A549 (cell line): Measurements from ENCODE around the gene F9. TPM values are rescaled to one million over a fixed set of nuclear protein-coding genes. Genes with fewer than 3 reads are reported as not detected.
A peak's percentile ranks its signal among the peaks of the same experiment; 100 is the strongest.

Experiments used
- ATAC-seq, 2 experiments: fragments of 200-7000 bp in 1 of 2; fragments of >200 bp in 1 of 2; cut with Nextera tagmentation in 1 of 2; cut with Tn5 transposase in 1 of 2; 3 replicates each; pipeline versions ENCODE4 v1.8.0 to v1.9.1; 2018 to 2020; ENCODE audit warnings: mild to moderate bottlenecking in 1 of 2, moderate library complexity in 1 of 2
- CTCF ChIA-PET: fragments of 300-600 bp; sonication (Branson Sonifier 250); formaldehyde crosslinking; extraction: SDS; loops from one replicate; lab custom pipeline; 2021; ENCODE audit warnings: antibody characterized with exemption, inconsistent platforms; lab: Yijun Ruan, JAX
- POLR2A ChIA-PET: fragments of 350-600 bp; formaldehyde crosslinking; extraction: SDS; loops from one replicate; lab custom pipeline; 2021; ENCODE audit warnings: antibody characterized with exemption, inconsistent platforms; lab: Yijun Ruan, JAX
- DNase-seq, 2 experiments: peaks; one replicate each; pipeline versions ENCODE4 v3.0.0 to v3.0.0-alpha.2; 2011 to 2016; ENCODE audit warnings: low read depth in 1 of 2, low spot score in 1 of 2
- FAIRE-seq: peaks from 2 replicates; lab custom pipeline; 2011; peaks lifted over from hg19 to GRCh38; lab: Jason Lieb, UNC
- H3K27ac ChIP-seq, 2 experiments: fragments of >200 bp; sonication (Bioruptor Twin); formaldehyde crosslinking; 3 replicates each; pipeline ENCODE4 v1.5.1; 2016 to 2017
- H3K4me1 ChIP-seq: fragments of >200 bp; sonication (Bioruptor Twin); formaldehyde crosslinking; 3 replicates; pipeline ENCODE4 v1.6.1; 2016
- H3K4me2 ChIP-seq: fragments of >200 bp; sonication (Bioruptor Twin); formaldehyde crosslinking; 3 replicates; pipeline ENCODE4 v1.6.1; 2016
- H3K4me3 ChIP-seq: fragments of >200 bp; sonication (Bioruptor Twin); formaldehyde crosslinking; 3 replicates; pipeline ENCODE4 v1.5.1; 2016
- H3K9me3 ChIP-seq: fragments of >200 bp; sonication (Bioruptor Twin); formaldehyde crosslinking; 3 replicates; pipeline ENCODE4 v1.6.1; 2016
- BHLHE40 ChIP-seq: IDR thresholded peaks from 2 replicates; pipeline ENCODE4 v1.6.1; 2012; ENCODE audit warnings: low read depth, low read length, inconsistent platforms
- CBX8 ChIP-seq: fragments of 200-600 bp; sonication (generic); IDR thresholded peaks from 2 replicates; pipeline ENCODE4 v1.6.1; 2016
- CEBPB ChIP-seq, 2 experiments: fragments of >200 bp in 1 of 2; sonication (Bioruptor Twin) in 1 of 2; formaldehyde crosslinking in 1 of 2; IDR thresholded peaks; 2 replicates each; pipeline ENCODE4 v1.6.1; 2012 to 2016
- CHD4 ChIP-seq: fragments of 200-600 bp; sonication (generic); IDR thresholded peaks from 2 replicates; pipeline ENCODE4 v1.6.1; 2016; ENCODE audit warnings: antibody characterized with exemption, mild to moderate bottlenecking, borderline replicate concordance
- EHF ChIP-seq: fragments of 250-450 bp; sonication (Bioruptor Pico); IDR thresholded peaks from 2 replicates; pipeline ENCODE4 v1.5.0; 2020; ENCODE audit warnings: mild to moderate bottlenecking
- EP300 ChIP-seq, 2 experiments: fragments of >200 bp; sonication (Bioruptor Twin); formaldehyde crosslinking; IDR thresholded peaks; 2 replicates in 1 of 2; 3 replicates in 1 of 2; pipeline ENCODE4 v1.6.1; 2016 to 2017
- ESRRA ChIP-seq: fragments of 150-350 bp; IDR thresholded peaks from 2 replicates; pipeline ENCODE4 v1.6.1; 2014; ENCODE audit warnings: mild to moderate bottlenecking, low read length, borderline replicate concordance
- FOSL2 ChIP-seq, 2 experiments: fragments of 450-650 bp in 1 of 2; fragments of >200 bp in 1 of 2; sonication (Bioruptor Twin) in 1 of 2; formaldehyde crosslinking; IDR thresholded peaks; 2 replicates each; pipeline versions ENCODE4 v1.5.0 to v1.6.1; 2016 to 2020; ENCODE audit warnings: mild to moderate bottlenecking in 1 of 2, moderate library complexity in 1 of 2
- FOXS1 ChIP-seq: fragments of 250-450 bp; sonication (Bioruptor Pico); IDR thresholded peaks from 2 replicates; pipeline ENCODE4 v1.5.0; 2020; ENCODE audit warnings: mild to moderate bottlenecking, moderate library complexity
- HDAC2 ChIP-seq: fragments of 200-600 bp; sonication (generic); IDR thresholded peaks from 2 replicates; pipeline ENCODE4 v1.6.1; 2016
- HOXB13 ChIP-seq: fragments of 250-450 bp; sonication (Bioruptor Pico); IDR thresholded peaks from 2 replicates; pipeline ENCODE4 v1.5.0; 2020; ENCODE audit warnings: low read depth, mild to moderate bottlenecking, moderate library complexity
- HOXB5 ChIP-seq: fragments of 250-450 bp; sonication (Bioruptor Pico); IDR thresholded peaks from 2 replicates; pipeline ENCODE4 v1.5.0; 2020; ENCODE audit warnings: mild to moderate bottlenecking, moderate library complexity
- JUNB ChIP-seq: fragments of >200 bp; sonication (Bioruptor Twin); formaldehyde crosslinking; IDR thresholded peaks from 2 replicates; pipeline ENCODE4 v1.6.1; 2016
- KDM1A ChIP-seq: fragments of 200-600 bp; sonication (generic); IDR thresholded peaks from 2 replicates; pipeline ENCODE4 v1.6.1; 2016; ENCODE audit warnings: low read depth, mild to moderate bottlenecking
- MAZ ChIP-seq: fragments of 150-350 bp; IDR thresholded peaks from 2 replicates; pipeline ENCODE4 v1.6.1; 2014; ENCODE audit warnings: antibody characterized with exemption, low read depth, low read length, borderline replicate concordance
- MYC ChIP-seq: IDR thresholded peaks from 2 replicates; pipeline ENCODE4 v1.6.1; 2012; ENCODE audit warnings: mild to moderate bottlenecking, inconsistent platforms, low read length, improper control_type of control experiment, borderline replicate concordance
- NFE2L2 ChIP-seq: fragments of 150-350 bp; conservative IDR thresholded peaks from 2 replicates; pipeline ENCODE4 v1.6.1; 2014; ENCODE audit warnings: low read length
- PHF8 ChIP-seq: fragments of 200-600 bp; sonication (generic); IDR thresholded peaks from 2 replicates; pipeline ENCODE4 v1.6.1; 2016; ENCODE audit warnings: low read depth, mild to moderate bottlenecking, antibody characterized with exemption, moderate library complexity, borderline replicate concordance
- POLR2A ChIP-seq: IDR thresholded peaks from 2 replicates; pipeline ENCODE4 v1.6.1; 2012; ENCODE audit warnings: mild to moderate bottlenecking, low read length
- RAD21 ChIP-seq, 2 experiments: fragments of >200 bp in 1 of 2; sonication (Bioruptor Twin) in 1 of 2; formaldehyde crosslinking in 1 of 2; IDR thresholded peaks in 1 of 2; conservative IDR thresholded peaks in 1 of 2; 2 replicates in 1 of 2; 3 replicates in 1 of 2; pipeline ENCODE4 v1.6.1; 2012 to 2018; ENCODE audit warnings: inconsistent platforms in 1 of 2
- RARB ChIP-seq: fragments of 250-450 bp; sonication (Bioruptor Pico); IDR thresholded peaks from 2 replicates; pipeline ENCODE4 v1.8.0; 2021; ENCODE audit warnings: mild to moderate bottlenecking, moderate library complexity
- RFX5 ChIP-seq: fragments of 450-650 bp; IDR thresholded peaks from 2 replicates; pipeline ENCODE4 v1.7.1; 2014; ENCODE audit warnings: antibody characterized with exemption, mild to moderate bottlenecking, moderate library complexity
- ZNF302 ChIP-seq: fragments of 250-450 bp; sonication (Bioruptor Pico); IDR thresholded peaks from 2 replicates; pipeline ENCODE4 v1.9.0; 2021; ENCODE audit warnings: inconsistent platforms, mild to moderate bottlenecking, moderate library complexity
- WGBS: methylation state at CpG from one replicate; pipeline ENCODE4 v1.1.6; 2017; ENCODE audit errors: missing lambda C conversion rate; 5-methylcytosine and 5-hydroxymethylcytosine counted together
- polyA plus RNA-seq, 4 experiments: library from polyadenylated mRNA; depleted of rRNA in 3 of 4; stranded (reverse); fragments of >200 nt; fragmentation: RNase III in 1 of 4; extraction: RNeasy Plus Mini Kit Qiagen cat#74134 plus additional on column Dnase treatment in 1 of 4; gene quantifications; 2 replicates in 3 of 4; 3 replicates in 1 of 4; pipeline ENCODE4 v1.2.3, GENCODE V29; 2011 to 2017
- TF ChIP-seq, protein P1 (sequence below): IDR thresholded peaks from 2 replicates; pipeline ENCODE4 v1.6.1; 2012
- TF ChIP-seq, protein P2 (sequence below): fragments of 150-350 bp; IDR thresholded peaks from 2 replicates; pipeline ENCODE4 v1.6.1; 2014; ENCODE audit warnings: low read depth, mild to moderate bottlenecking, low read length
- TF ChIP-seq, protein P3 (sequence below): fragments of 450-650 bp; IDR thresholded peaks from 2 replicates; pipeline ENCODE4 v1.6.1; 2014; ENCODE audit warnings: antibody characterized with exemption
- TF ChIP-seq, protein P4 (sequence below): IDR thresholded peaks from 2 replicates; pipeline ENCODE4 v1.6.1; 2012; ENCODE audit warnings: low read depth, borderline replicate concordance

Gene F9
- polyA plus RNA-seq, 2 of the 4 experiments (the other 2 are of a cell fraction) = not detected

DNA sequence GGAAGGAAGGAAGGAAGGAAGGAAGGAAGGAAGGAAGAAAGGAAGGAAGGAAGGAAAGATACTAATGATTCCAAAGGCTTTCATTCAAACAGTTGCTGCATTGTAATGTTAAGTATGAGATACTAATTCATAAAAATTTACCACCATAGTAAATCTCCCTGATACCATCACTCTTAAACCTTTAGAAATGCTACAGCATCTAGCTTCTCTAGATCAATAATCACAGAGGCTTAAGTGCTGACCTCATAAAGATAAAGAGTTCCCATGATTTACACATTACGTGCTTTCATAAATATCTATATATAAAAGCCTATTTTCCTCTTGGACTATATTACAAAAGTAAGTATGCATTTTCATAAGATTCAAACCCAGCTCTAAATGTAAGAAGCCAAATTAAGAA is 36.4 kb downstream of the F9 start:
- no peak for ATAC-seq
- Histone ChIP-seq H3K4me2 (no peak overlapping the region), H3K27ac (no peak overlapping the region), H3K4me3 (no peak overlapping the region), H3K4me1 (no peaks in the 10 kb centered on the region), H3K9me3 (no peaks in the 10 kb centered on the region)
- no peak for TF ChIP-seq HOXB5 (CRISPR knock-in tag)
- no peak for DNase-seq
- whole genome bisulfite sequencing = 7% methylated on average over 1 of the region's 1 CpG
- ChIA-PET CTCF (interaction anchor here (0.7 kb wide), 1 partner anchor 17 kb away, joined by 4 read pairs; no protein-coding TSS in a partner anchor), POLR2A (no interaction called here)
- no peak for FAIRE-seq

DNA sequence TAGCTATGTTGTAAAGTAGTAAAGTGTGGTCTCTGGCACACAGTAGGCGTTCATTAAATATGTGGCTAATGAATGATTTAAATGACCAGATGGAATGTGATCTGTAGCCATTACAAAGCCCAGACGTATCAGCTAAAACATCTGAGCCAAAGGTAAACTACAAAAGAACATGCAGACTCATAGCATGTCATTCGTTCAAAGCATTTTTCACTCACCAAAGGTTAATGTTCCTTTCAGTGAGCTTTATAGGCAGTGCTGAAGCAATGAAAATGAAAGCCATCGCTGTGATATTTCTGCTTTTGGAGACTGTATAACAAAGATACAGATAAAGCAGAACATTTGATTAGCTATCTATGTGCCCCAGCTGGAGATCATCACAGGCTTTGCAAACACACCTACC is 50.5 kb downstream of the F9 start:
- ATAC-seq (no peak), FAIRE-seq (no peak), DNase-seq (no peak)
- POLR2A ChIA-PET = no interaction called here
- Histone ChIP-seq H3K27ac (no peak overlapping the region), H3K4me2 (no peak overlapping the region), H3K9me3 (no peaks in the 10 kb centered on the region), H3K4me3 (no peak overlapping the region), H3K4me1 (no peaks in the 10 kb centered on the region)
- 3% methylated on average over 4 of the region's 4 CpGs for WGBS
- TF ChIP-seq RARB (CRISPR knock-in tag) (no peak), JUNB (no peak), HOXB5 (CRISPR knock-in tag) (no peak), KDM1A (no peak), ESRRA (no peak), FOXS1 (CRISPR knock-in tag) (no peak), EHF (CRISPR knock-in tag) (no peak)
- CTCF ChIA-PET = no interaction called here

DNA sequence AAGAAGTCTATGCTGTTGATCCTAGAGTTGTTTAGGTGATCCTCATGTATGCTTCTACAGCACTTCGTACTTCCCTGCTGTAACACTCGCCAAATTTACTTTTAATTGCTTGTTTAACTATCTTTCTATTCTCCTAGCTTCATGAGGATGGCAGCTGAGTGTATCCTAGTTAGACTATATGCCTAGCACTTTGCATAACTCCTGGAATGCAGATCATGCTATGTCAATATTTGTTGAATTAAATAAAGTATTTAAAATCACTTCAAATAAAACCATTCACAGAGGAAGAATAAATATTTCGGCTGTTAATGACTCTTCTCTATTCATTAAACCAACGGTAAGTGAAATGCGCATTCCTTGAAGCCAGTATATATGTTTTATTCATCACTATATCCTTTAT is 55.1 kb downstream of the F9 start:
- H3K4me2 ChIP-seq = no peak overlapping the region
- WGBS = 2% methylated on average over 5 of the region's 5 CpGs
- H3K4me1 ChIP-seq = no peaks in the 10 kb centered on the region
- POLR2A ChIA-PET = no interaction called here
- H3K9me3 ChIP-seq = no peaks in the 10 kb centered on the region
- no peak for DNase-seq
- TF ChIP-seq CHD4 (no peak), HOXB13 (CRISPR knock-in tag) (no peak), EP300 (IDR thresholded peaks at IDR 0.05) (no peak), PHF8 (no peak), MYC (no peak), CBX8 (no peak), HDAC2 (no peak)
- TF ChIP-seq, protein P1, sequence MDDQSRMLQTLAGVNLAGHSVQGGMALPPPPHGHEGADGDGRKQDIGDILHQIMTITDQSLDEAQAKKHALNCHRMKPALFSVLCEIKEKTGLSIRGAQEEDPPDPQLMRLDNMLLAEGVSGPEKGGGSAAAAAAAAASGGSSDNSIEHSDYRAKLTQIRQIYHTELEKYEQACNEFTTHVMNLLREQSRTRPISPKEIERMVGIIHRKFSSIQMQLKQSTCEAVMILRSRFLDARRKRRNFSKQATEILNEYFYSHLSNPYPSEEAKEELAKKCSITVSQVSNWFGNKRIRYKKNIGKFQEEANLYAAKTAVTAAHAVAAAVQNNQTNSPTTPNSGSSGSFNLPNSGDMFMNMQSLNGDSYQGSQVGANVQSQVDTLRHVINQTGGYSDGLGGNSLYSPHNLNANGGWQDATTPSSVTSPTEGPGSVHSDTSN = no peak
- TF ChIP-seq, protein P2, sequence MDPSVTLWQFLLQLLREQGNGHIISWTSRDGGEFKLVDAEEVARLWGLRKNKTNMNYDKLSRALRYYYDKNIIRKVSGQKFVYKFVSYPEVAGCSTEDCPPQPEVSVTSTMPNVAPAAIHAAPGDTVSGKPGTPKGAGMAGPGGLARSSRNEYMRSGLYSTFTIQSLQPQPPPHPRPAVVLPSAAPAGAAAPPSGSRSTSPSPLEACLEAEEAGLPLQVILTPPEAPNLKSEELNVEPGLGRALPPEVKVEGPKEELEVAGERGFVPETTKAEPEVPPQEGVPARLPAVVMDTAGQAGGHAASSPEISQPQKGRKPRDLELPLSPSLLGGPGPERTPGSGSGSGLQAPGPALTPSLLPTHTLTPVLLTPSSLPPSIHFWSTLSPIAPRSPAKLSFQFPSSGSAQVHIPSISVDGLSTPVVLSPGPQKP = no peak
- H3K27ac ChIP-seq = no peak overlapping the region
- CTCF ChIA-PET = no interaction called here
- FAIRE-seq = no peak
- no peak for ATAC-seq
- no peak overlapping the region for H3K4me3 ChIP-seq

DNA sequence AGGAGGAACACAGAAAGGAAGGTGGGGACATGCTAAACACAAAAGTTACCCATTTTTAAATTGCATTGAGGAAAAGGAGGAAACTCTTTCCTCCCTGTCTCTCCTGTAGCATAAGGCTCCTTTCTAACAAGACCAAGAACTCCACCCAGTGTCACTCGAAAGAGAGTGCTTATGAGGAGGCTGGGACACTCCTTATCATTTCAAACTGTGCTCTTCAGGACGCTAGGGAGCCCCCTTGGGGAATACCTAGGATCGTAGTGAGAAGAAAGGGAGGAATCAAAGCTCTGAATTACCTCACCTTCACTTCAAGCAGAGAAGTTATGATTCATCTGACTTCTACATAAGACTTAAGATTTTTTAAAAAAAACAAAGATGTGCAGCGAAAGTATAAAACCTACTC is 65.5 kb downstream of the F9 start:
- no peak overlapping the region for H3K4me3 ChIP-seq
- H3K4me1 ChIP-seq = no peaks in the 10 kb centered on the region
- ChIA-PET POLR2A (no interaction called here), CTCF (no interaction called here)
- ATAC-seq (no peak), FAIRE-seq (no peak), DNase-seq (peak in 1 of 2 experiments; percentile 1)
- no peak overlapping the region for H3K4me2 ChIP-seq
- WGBS = 14% methylated on average over 4 of the region's 4 CpGs
- no peak overlapping the region for H3K27ac ChIP-seq
- H3K9me3 ChIP-seq = no peaks in the 10 kb centered on the region
- no peak for TF ChIP-seq RFX5
- no peak for TF ChIP-seq CEBPB (IDR thresholded peaks at IDR 0.05)
- no peak for TF ChIP-seq MAZ
- TF ChIP-seq, protein P3, sequence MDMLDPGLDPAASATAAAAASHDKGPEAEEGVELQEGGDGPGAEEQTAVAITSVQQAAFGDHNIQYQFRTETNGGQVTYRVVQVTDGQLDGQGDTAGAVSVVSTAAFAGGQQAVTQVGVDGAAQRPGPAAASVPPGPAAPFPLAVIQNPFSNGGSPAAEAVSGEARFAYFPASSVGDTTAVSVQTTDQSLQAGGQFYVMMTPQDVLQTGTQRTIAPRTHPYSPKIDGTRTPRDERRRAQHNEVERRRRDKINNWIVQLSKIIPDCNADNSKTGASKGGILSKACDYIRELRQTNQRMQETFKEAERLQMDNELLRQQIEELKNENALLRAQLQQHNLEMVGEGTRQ = no peak
- TF ChIP-seq ZNF302 (CRISPR knock-in tag) = no peak
- TF ChIP-seq FOSL2 (IDR thresholded peaks at IDR 0.05) = no peak
- TF ChIP-seq FOSL2 (CRISPR knock-in tag; IDR thresholded peaks at IDR 0.05) = no peak
- TF ChIP-seq POLR2A = no peak
- no peak for TF ChIP-seq BHLHE40
- TF ChIP-seq NFE2L2 = no peak
- TF ChIP-seq RAD21 (conservative IDR thresholded peaks at IDR 0.05 in 1 of 2, IDR thresholded peaks at IDR 0.05 in 1 of 2) = no peak
- no peak for TF ChIP-seq HDAC2
- TF ChIP-seq, protein P4, sequence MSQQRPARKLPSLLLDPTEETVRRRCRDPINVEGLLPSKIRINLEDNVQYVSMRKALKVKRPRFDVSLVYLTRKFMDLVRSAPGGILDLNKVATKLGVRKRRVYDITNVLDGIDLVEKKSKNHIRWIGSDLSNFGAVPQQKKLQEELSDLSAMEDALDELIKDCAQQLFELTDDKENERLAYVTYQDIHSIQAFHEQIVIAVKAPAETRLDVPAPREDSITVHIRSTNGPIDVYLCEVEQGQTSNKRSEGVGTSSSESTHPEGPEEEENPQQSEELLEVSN = no peak
- TF ChIP-seq, protein P1 = no peak
- TF ChIP-seq, protein P2 = no peak
